HG03521 (cell line): ENCODE results near the gene SLC39A11.
"Not testable (repeated sequence)": the region's sequence is repeated elsewhere in the genome, so short reads cannot be mapped to it uniquely, and the experiment has no call there.

Experiments used
- ATAC-seq: cut with Tn5 transposase; IDR thresholded peaks from one replicate; pipeline ENCODE4 v1.9.1; 2021; ENCODE audit warnings: mild to moderate bottlenecking, moderate library complexity; ENCODE audit not compliant: unreplicated experiment

Gene SLC39A11

GRCh38 chr17:72732893-72733618 lies 359.4 kb downstream of the SLC39A11 start:
- ATAC-seq, result no peak

- ATAC-seq, result no peak
Measured at GRCh38 chr17:72730077-72730476, 362.4 kb downstream of the SLC39A11 start.

- ATAC-seq, result peak; percentile 93
Measured at GRCh38 chr17:72726936-72727335, 365.6 kb downstream of the SLC39A11 start.

GRCh38 chr17:72725433-72726068 lies 366.9 kb downstream of the SLC39A11 start:
- ATAC-seq, result peak; percentile 42

GRCh38 chr17:72724267-72724666 lies 368.2 kb downstream of the SLC39A11 start:
- no peak for ATAC-seq

GRCh38 chr17:72723711-72724110 lies 368.8 kb downstream of the SLC39A11 start:
- no peak for ATAC-seq

GRCh38 chr17:72720494-72720825 lies 372.0 kb downstream of the SLC39A11 start:
- no peak for ATAC-seq

- ATAC-seq, result no peak
Measured at GRCh38 chr17:72719578-72720493, 372.7 kb downstream of the SLC39A11 start.

- ATAC-seq, result no peak
Measured at GRCh38 chr17:72719206-72719577, 373.3 kb downstream of the SLC39A11 start.

GRCh38 chr17:72717676-72718075 lies 374.8 kb downstream of the SLC39A11 start:
- no peak for ATAC-seq

GRCh38 chr17:72717276-72717675 lies 375.2 kb downstream of the SLC39A11 start:
- no peak for ATAC-seq

- no peak for ATAC-seq
Measured at GRCh38 chr17:72715906-72716572, 376.4 kb downstream of the SLC39A11 start.

- no peak for ATAC-seq
Measured at GRCh38 chr17:72714357-72714966, 378.0 kb downstream of the SLC39A11 start.

GRCh38 chr17:72713701-72714100 lies 378.8 kb downstream of the SLC39A11 start:
- no peak for ATAC-seq

- no peak for ATAC-seq
Measured at GRCh38 chr17:72711521-72712310, 380.8 kb downstream of the SLC39A11 start.

GRCh38 chr17:72710834-72711233 lies 381.7 kb downstream of the SLC39A11 start:
- ATAC-seq, result no peak

GRCh38 chr17:72710202-72710601 lies 382.3 kb downstream of the SLC39A11 start:
- ATAC-seq, result no peak

- not testable (repeated sequence) for ATAC-seq
Measured at GRCh38 chr17:72708682-72709081, 383.8 kb downstream of the SLC39A11 start.

GRCh38 chr17:72707881-72708280 lies 384.6 kb downstream of the SLC39A11 start:
- no peak for ATAC-seq
